Ammon's horn (tissue), 1 donor: Measurements from ENCODE around the gene PSMD3.

ENCODE experiments used
- DNase-seq: peaks from one replicate; pipeline ENCODE4 v3.0.0-alpha.2; 2016; ENCODE audit warnings: low spot score

PSMD3 gene

GRCh38 chr17:40022961-40023541 lies 42.4 kb downstream of the PSMD3 start:
- DNase-seq: no peak

DNA sequence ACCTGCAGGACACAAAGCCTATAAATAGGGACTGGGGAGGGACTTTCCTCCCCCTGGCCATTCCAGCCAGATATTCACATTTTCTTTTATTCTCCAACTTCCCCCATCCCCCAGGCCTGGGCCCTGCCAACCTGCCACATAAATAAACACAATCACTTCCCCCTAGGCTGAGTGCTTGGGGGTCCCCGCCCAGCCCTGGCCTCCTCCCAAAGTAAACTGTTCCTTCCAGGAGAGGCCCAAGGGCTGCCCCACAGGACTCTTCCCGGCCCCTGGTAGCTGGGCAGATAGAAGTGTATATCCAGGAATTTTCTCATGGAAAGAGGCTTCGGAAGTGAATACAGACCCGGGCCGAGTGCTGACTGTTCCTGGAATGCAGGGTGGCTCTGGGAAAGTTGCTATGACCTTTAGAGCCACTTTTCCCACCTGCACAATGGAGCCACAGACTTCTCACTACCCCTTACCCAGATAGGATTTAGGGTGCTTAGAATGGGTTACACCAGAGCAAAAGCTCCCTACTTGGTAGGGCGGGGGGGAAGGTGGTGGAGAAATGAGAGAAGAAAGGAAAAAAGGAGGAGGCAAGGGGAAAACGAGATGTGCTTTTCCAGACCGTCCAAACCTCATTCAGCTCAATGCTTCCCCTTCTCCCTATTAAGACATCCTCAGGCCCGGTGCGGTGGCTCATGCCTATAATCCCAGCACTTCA lies 43.1 kb downstream of the PSMD3 start:
- no peak for DNase-seq

DNA sequence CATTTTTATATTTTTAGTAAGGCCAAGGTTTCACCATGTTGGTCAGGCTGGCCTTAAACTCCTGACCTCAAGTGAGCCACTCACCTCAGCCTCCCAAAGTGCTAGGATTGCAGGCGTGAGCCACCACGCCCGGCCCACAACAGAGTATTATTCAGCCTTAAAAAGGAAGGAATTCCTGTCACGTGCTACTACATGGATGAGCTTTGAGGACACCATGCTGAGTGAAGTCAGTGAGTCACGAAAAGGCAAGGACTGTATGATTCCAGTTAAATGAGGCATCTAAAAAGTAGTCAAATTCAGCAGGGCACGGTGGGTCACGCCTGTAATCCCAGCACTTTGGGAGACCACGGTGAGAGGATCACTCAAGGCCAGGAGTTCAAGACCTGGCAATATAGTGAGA lies 44.3 kb downstream of the PSMD3 start:
- DNase-seq: no peak

DNA sequence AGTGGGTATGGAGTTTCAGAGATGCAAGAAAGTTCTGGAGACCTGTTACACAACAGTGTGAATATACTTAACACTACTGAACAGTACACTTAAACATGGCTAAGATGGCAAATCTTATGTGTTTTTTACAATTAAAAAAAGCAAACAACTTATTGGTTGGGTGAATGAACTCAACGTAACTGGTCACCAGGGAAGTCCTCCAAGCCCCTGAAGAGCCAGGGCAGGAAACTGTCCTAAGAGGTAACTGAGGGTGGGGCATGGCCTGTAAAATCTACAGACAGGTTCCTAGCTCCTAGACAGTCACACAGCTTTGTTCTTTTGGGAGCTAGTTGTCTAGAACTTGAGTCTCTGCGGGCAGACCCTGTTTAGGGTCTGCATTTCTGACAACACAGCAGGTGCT lies 45.0 kb downstream of the PSMD3 start:
- no peak for DNase-seq

DNA sequence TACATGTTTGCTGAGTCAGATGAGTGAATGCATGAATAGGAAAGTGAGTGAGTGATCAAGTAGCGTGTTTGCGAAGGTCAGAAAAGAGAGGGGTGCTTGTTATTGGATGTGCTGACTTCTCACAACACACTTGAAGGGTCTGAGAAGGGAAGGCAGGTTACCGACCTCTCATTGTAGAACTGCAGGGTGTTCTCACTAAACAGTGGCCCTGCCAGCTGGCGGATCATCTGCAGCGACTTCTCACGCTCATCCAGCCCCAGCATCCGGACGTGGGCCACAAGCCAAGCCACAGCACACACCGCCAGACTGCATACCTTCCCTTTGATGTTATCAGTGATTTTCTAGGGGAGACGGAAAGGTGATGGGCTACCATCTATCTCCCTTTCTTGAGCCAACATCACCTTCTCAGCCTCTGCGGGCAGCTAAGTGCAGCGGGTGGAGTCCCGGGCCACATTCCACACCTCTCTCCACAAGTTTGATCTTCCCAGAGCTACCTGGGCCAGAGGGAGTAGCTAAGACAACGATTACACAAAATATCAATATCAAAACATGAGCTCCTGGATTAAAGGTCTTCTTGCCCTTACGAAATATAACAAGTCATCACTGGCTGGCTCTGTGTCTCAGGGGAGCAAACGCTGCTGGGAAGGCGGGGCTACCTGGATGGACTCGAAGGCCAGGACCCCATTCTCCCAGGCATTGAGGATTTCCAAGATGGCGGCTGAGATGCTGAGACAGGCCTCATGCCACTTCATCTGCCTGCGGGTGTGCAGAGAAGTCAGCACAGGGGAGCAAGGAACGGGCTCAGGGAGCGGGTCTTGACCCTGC lies 45.6 kb downstream of the PSMD3 start:
- no peak for DNase-seq

DNA sequence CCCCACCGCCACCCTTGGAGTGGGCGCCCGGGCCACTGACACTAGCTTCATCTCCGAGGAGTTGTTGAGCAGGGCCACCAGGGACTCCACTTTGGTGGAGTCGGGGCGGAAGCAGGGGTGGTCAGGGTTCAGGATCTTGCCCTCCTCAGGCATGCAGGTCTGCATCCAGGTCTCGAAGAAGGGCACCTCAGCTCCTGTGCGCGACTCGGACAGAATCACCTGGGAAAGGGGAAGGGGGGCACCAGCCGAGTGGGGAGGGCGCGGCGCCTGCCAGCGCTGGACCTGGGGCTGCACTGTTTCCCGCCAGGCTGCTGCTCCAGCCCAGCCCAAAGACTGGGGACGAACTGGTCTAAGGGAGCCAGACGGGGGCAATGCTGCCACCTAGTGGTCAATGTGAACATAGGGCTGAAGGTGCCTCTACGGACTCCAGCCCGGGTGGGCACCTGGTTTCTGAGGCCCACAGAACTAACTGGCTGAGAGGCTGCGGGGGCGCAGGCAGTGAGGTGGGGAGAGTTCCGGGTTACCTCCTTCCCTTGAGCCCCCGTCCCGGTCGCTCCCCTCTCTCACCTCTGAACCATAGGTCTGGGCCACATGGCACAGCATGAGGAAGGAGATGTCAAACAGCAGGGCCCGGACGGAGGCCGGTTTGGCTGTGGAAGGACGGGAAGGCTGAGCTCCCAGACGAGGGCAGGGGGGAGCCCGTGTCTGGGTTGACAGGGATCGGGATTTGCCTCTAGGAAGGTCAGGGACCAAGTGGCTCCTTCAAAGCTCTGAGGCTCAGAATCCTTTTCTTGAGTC lies 46.4 kb downstream of the PSMD3 start:
- DNase-seq: peak; percentile 85

- no peak for DNase-seq
Observed at GRCh38 chr17:40027614-40028012, 47.0 kb downstream of the PSMD3 start.

DNA sequence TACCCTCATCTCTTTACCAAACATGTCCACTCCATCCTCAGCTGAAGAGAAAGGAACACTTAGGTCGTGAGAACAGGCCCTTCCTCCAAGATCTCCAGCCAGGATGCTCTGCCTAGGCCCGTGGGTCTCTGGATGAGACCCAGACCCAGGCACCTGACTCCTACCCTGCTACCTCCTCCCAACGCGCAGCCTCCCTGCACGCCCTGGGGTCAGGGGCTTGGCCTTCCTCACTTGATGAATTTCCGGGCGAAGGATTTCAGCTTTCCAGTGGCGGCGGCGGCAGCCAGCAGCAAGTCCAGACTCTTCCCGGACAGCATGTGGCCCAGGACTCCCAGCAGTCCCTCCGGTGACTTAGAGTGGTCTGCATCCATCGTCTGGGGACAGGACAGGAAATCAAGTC lies 48.0 kb downstream of the PSMD3 start:
- DNase-seq: no peak

GRCh38 chr17:40031706-40032105 lies 51.1 kb downstream of the PSMD3 start:
- DNase-seq: no peak

GRCh38 chr17:40032322-40033320 lies 52.0 kb downstream of the PSMD3 start:
- DNase-seq: no peak

DNA sequence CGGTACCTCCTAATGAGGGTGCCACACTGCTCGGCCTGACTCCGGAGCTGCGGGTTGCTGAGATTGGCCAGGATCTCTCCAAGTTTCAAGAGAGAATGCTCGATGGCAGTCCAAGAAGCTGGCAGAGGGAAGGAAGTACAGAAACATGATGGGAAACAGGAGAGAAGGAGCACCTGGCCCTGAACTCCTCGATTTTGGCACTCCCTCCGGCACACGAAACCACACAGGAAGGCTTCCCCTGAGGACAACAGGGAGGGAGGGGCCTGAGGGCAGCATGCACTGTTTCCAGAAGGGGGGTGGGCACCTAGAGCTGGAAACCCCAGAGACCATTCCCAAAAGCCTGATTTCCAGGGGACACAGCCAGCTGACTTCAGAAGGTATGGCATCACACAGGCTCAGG lies 52.7 kb downstream of the PSMD3 start:
- DNase-seq: no peak

GRCh38 chr17:40034426-40035161 lies 54.0 kb downstream of the PSMD3 start:
- DNase-seq: no peak

- peak; percentile 64 for DNase-seq
Observed at GRCh38 chr17:40035162-40035559, 54.6 kb downstream of the PSMD3 start.

DNA sequence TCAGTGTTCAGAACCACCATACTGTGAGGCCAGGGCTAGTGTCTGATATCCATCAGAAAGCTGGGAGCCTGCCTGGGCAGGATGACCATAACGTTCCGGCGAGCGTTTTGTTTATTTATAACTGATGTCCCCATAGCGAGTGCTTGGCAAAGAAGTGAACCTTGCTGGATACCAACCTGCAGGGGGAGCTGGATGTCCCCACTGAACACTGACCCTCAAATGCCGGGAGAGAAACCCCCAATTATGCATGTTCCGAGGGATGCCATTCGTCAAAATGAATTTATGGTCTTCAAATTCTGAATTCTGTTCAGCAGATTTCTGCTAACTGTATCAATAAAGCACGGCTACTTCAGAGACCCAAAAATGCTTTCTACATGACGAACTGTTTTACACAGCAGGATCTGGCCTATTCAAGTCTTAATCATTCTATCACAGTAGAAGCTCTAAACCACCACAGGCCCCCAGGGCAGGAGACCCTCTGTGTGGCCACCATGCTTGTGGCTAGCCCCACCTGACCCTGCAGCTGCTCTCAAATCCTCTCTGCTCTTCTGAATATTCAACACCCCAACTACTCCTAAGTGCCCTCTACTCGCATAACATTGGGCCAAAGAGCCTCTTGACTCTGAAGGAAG lies 58.4 kb downstream of the PSMD3 start:
- DNase-seq: peak; percentile 67

- DNase-seq: no peak
Observed at GRCh38 chr17:40041196-40041595, 60.6 kb downstream of the PSMD3 start.
